Mesenchymal stem cell (in vitro differentiated cells and primary cell): ENCODE measurements around the gene BMERB1.

ENCODE experiments used
- DNase-seq: peaks from one replicate; pipeline ENCODE4 v3.0.0-alpha.2; 2013
- H2AFZ ChIP-seq: one replicate; pipeline ENCODE4 v1.6.1; 2013; ENCODE audit warnings: low read depth, mild to moderate bottlenecking, control low read depth, inconsistent platforms, low read length, moderate library complexity
- H2AK5ac ChIP-seq: 2 replicates; pipeline ENCODE4 v1.6.1; 2013; ENCODE audit warnings: low read length, moderate library complexity, mild to moderate bottlenecking, inconsistent platforms; ENCODE audit not compliant: severe bottlenecking
- H2BK120ac ChIP-seq: one replicate; pipeline ENCODE4 v1.6.1; 2013; ENCODE audit warnings: low read depth, mild to moderate bottlenecking, inconsistent platforms, low read length, moderate library complexity
- H2BK12ac ChIP-seq, 2 experiments: one replicate each; pipeline ENCODE4 v1.6.1; 2013; ENCODE audit warnings: inconsistent platforms in 2 of 2, low read length in 2 of 2, mild to moderate bottlenecking in 2 of 2, moderate library complexity in 2 of 2, control low read depth in 1 of 2
- H2BK15ac ChIP-seq: one replicate; pipeline ENCODE4 v1.6.1; 2013; ENCODE audit warnings: mild to moderate bottlenecking, low read depth, inconsistent platforms; ENCODE audit not compliant: poor library complexity, severe bottlenecking
- H2BK5ac ChIP-seq: 2 replicates; pipeline ENCODE4 v1.6.1; 2013; ENCODE audit warnings: low read depth, mild to moderate bottlenecking, low read length, control low read depth, inconsistent platforms; ENCODE audit not compliant: poor library complexity, severe bottlenecking
- H3K14ac ChIP-seq, 2 experiments: one replicate each; pipeline ENCODE4 v1.6.1; 2013; ENCODE audit warnings: inconsistent platforms in 2 of 2, low read length in 2 of 2, control low read depth in 1 of 2, mild to moderate bottlenecking in 1 of 2, moderate library complexity in 1 of 2
- H3K18ac ChIP-seq, 2 experiments: one replicate each; pipeline ENCODE4 v1.6.1; 2013; ENCODE audit warnings: inconsistent platforms in 2 of 2, low read length in 2 of 2, control low read depth in 1 of 2, low read depth in 1 of 2, mild to moderate bottlenecking in 1 of 2
- H3K23ac ChIP-seq, 2 experiments: one replicate each; pipeline ENCODE4 v1.6.1; 2013; ENCODE audit warnings: inconsistent platforms in 2 of 2, low read length in 2 of 2, mild to moderate bottlenecking in 2 of 2, moderate library complexity in 2 of 2, control low read depth in 1 of 2
- H3K27ac ChIP-seq: 2 replicates; pipeline ENCODE4 v1.5.1; 2013; ENCODE audit warnings: mild to moderate bottlenecking, moderate library complexity, low read length, control low read depth, inconsistent platforms; ENCODE audit not compliant: poor library complexity, severe bottlenecking
- H3K27me3 ChIP-seq, 2 experiments: 2 replicates each; pipeline versions ENCODE4 v1.6.1 to v1.7.0; 2013; ENCODE audit warnings: low read length in 2 of 2, mild to moderate bottlenecking in 2 of 2, moderate library complexity in 2 of 2, control low read depth in 1 of 2, inconsistent platforms in 1 of 2; ENCODE audit not compliant: control insufficient read depth in 1 of 2, insufficient read depth in 1 of 2
- H3K36me3 ChIP-seq, 2 experiments: 2 replicates each; pipeline versions ENCODE4 v1.6.1 to v1.7.0; 2013; ENCODE audit warnings: low read length in 2 of 2, control low read depth in 1 of 2, inconsistent platforms in 1 of 2, low read depth in 1 of 2, mild to moderate bottlenecking in 1 of 2; ENCODE audit not compliant: insufficient read depth in 2 of 2, control insufficient read depth in 1 of 2
- H3K4ac ChIP-seq, 2 experiments: one replicate each; pipeline ENCODE4 v1.6.1; 2013; ENCODE audit warnings: inconsistent platforms in 2 of 2, low read length in 2 of 2, mild to moderate bottlenecking in 2 of 2, moderate library complexity in 2 of 2, control low read depth in 1 of 2, low read depth in 1 of 2
- H3K4me1 ChIP-seq: 2 replicates; pipeline ENCODE4 v1.6.1; 2013; ENCODE audit warnings: low read depth, low read length, control low read depth; ENCODE audit not compliant: control insufficient read depth, insufficient read depth
- H3K4me2 ChIP-seq: 2 replicates; pipeline ENCODE4 v1.6.1; 2013; ENCODE audit warnings: low read length, mild to moderate bottlenecking, inconsistent platforms; ENCODE audit not compliant: poor library complexity, severe bottlenecking
- H3K4me3 ChIP-seq, 2 experiments: 2 replicates each; pipeline versions ENCODE4 v1.5.1 to v1.7.0; 2013; ENCODE audit warnings: low read length in 2 of 2, mild to moderate bottlenecking in 2 of 2, control low read depth in 1 of 2, low read depth in 1 of 2; ENCODE audit not compliant: insufficient read depth in 1 of 2
- H3K79me1 ChIP-seq: replicated peaks from 2 replicates; pipeline ENCODE4 v1.6.1; 2013; ENCODE audit warnings: mild to moderate bottlenecking, control low read depth, low read length, inconsistent platforms; ENCODE audit not compliant: poor library complexity, severe bottlenecking
- H3K9ac ChIP-seq: 2 replicates; pipeline ENCODE4 v1.7.0; 2013; ENCODE audit warnings: mild to moderate bottlenecking, low read length, moderate library complexity
- H3K9me3 ChIP-seq: 2 replicates; pipeline ENCODE4 v1.7.0; 2013; ENCODE audit warnings: mild to moderate bottlenecking, low read length; ENCODE audit not compliant: control insufficient read depth
- H4K8ac ChIP-seq: one replicate; pipeline ENCODE4 v1.6.1; 2013; ENCODE audit warnings: inconsistent platforms, mild to moderate bottlenecking, low read length, moderate library complexity
- H4K91ac ChIP-seq: one replicate; pipeline ENCODE4 v1.6.1; 2013; ENCODE audit warnings: mild to moderate bottlenecking, low read length, inconsistent platforms
- WGBS: methylation state at CpG from one replicate; pipeline ENCODE4 v1.1.7; 2013; ENCODE audit warnings: mixed read lengths; 5-methylcytosine and 5-hydroxymethylcytosine counted together

The BMERB1 gene

DNA sequence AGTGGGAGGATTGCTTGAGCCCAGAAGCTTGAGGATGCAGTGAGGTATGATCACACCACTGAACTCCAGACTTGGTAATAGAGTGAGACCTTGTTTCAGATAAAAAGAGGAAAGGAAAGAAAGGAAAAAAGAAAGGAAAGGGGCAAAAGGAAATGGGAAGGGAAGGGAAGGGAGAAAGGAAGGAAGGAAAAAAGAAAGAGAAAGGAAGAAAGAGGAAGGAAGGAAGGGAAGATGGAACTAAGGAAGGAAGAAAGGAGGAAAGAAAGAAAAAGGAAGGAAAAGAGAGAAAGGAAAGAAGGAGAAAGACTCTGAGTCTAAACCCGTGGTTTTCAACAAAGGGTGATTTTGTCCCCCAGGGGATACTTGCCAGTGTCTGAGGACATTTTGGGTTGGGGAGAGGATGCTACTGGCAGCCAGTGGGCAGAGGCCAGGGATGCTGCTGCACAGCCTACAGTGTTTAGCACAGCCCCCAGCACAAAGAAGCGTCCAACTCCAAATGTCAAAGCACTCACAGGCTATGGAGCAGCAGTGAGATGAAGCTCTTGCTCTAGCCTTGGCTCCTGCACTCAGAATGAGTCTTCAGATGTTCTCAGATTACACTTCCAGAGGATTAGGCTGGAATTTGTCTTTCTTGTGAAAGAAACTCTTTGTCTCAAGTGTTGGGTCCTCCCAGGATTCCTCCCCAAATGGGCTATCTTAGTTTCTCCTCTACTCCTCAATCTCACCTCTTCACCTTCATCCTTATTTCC lies 64.2 kb downstream of the BMERB1 start:
- Histone ChIP-seq H3K4me2 (no peak overlapping the region), H2BK120ac (no peak overlapping the region), H3K23ac (no peak overlapping the region), H3K4me3 (no peak overlapping the region), H4K91ac (no peak overlapping the region), H3K27ac (no peak overlapping the region), H3K9ac (no peak overlapping the region), H3K4ac (no peak overlapping the region), H3K9me3 (no peaks in the 10 kb centered on the region), H3K4me1 (peaks cover 5% of the 10 kb centered on the region), H3K14ac (no peak overlapping the region), H2AK5ac (no peak overlapping the region), H3K27me3 (no peaks in the 10 kb centered on the region), H3K18ac (peak overlapping the region in 1 of 2 experiments; percentile 18), H2BK5ac (no peak overlapping the region), H3K79me1 (peaks cover 18% of the 10 kb centered on the region), H2BK15ac (no peak overlapping the region), H2BK12ac (no peak overlapping the region), H3K36me3 (peaks cover 3 to 13% of the 10 kb centered on the region in 2 experiments), H2AFZ (no peak overlapping the region), H4K8ac (no peak overlapping the region)
- DNase-seq = peak; percentile 33
- 89% methylated on average over 2 of the region's 2 CpGs for WGBS

DNA sequence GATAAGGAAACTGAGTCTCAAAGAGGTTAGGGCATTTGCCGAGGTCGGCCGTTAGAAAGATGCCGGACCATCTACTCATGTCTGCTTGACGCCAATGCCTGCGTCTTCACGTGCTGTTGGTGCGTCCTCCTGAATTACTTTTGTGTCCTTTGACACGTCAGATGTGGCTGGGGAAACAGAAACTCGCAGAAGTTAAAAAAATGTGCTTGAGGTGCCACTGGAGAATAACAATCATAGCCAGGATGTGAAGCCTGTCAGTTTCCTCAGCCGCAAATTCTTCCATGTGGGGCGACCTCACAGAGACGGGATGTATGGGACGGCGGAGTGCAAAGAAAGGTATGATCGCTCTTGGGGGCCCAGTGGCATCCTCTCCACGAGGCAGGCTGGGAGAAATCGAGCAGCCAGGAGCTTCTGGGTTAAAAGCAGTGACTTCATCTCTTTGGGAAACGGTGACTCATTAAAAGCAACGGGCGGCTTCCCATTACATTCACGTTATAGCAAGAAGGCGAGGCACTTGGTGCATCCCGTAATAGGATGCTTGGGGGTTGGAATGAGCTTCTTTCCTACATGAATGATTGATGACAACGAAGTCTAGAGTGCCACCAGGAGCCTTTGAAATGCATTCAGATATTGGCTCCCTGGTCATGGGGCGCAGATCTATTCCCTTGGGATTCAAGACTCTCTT lies 67.8 kb downstream of the BMERB1 start:
- peaks cover 3 to 26% of the 10 kb centered on the region in 2 experiments for H3K36me3 ChIP-seq
- no peak overlapping the region for H3K23ac ChIP-seq
- peak overlapping the region; percentile 77 for H3K4me2 ChIP-seq
- H3K79me1 ChIP-seq = peaks cover 15% of the 10 kb centered on the region
- H2AFZ ChIP-seq = no peak overlapping the region
- H3K27me3 ChIP-seq = no peaks in the 10 kb centered on the region
- peaks cover 8% of the 10 kb centered on the region for H3K4me1 ChIP-seq
- no peak overlapping the region for H2BK120ac ChIP-seq
- no peak overlapping the region for H3K4me3 ChIP-seq
- H3K14ac ChIP-seq = no peak overlapping the region
- H3K4ac ChIP-seq = peak overlapping the region in 1 of 2 experiments; percentile 73
- peak; percentile 97 for DNase-seq
- H3K18ac ChIP-seq = peak overlapping the region in 1 of 2 experiments; percentile 85
- no peak overlapping the region for H2BK15ac ChIP-seq
- no peak overlapping the region for H4K8ac ChIP-seq
- H2BK12ac ChIP-seq = peak overlapping the region; percentile 51 to 69
- H3K9ac ChIP-seq = peak overlapping the region; percentile 70
- no peak overlapping the region for H4K91ac ChIP-seq
- 29% methylated on average over 26 of the region's 26 CpGs for WGBS
- H3K9me3 ChIP-seq = no peaks in the 10 kb centered on the region
- H2BK5ac ChIP-seq = no peak overlapping the region
- H3K27ac ChIP-seq = peak overlapping the region; percentile 82
- H2AK5ac ChIP-seq = peak overlapping the region; percentile 34

DNA sequence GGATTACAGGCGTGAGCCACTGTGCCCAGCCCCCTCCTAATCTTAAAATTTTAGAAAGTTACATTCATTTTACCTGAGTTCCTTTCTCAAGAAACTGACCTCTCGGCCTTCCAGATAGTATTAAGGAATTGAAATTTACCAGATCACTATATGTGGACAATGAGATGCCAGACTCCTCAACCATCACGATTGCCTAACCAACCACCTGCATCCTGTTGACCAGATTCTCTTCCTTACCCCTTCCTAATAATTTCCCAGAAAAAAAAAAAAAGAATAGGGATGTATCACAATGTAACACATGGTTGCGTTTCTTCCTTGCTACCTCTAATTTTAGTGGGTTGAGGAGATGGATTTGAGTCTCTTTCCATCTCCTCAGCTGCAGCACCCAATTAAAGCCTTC lies 72.1 kb downstream of the BMERB1 start:
- Histone ChIP-seq H3K27me3 (no peaks in the 10 kb centered on the region), H2BK120ac (no peak overlapping the region), H3K4me3 (no peak overlapping the region), H3K4me1 (peaks cover 24% of the 10 kb centered on the region), H3K14ac (no peak overlapping the region), H3K79me1 (peaks cover 6% of the 10 kb centered on the region), H2AK5ac (no peak overlapping the region), H2AFZ (no peak overlapping the region), H3K27ac (no peak overlapping the region), H3K4me2 (no peak overlapping the region), H3K23ac (no peak overlapping the region), H3K4ac (no peak overlapping the region), H3K18ac (peak overlapping the region in 1 of 2 experiments; percentile 69), H3K36me3 (peaks cover 0 to 40% of the 10 kb centered on the region in 2 experiments), H4K8ac (no peak overlapping the region), H4K91ac (no peak overlapping the region), H2BK15ac (no peak overlapping the region), H2BK5ac (no peak overlapping the region), H3K9me3 (no peaks in the 10 kb centered on the region), H3K9ac (no peak overlapping the region), H2BK12ac (no peak overlapping the region)
- DNase-seq = no peak
- WGBS = 100% methylated on average over 2 of the region's 4 CpGs

GRCh38 chr16:15507301-15507958 lies 73.0 kb downstream of the BMERB1 start:
- Histone ChIP-seq H3K36me3 (peaks cover 0 to 47% of the 10 kb centered on the region in 2 experiments), H3K4ac (no peak overlapping the region), H3K9me3 (no peaks in the 10 kb centered on the region), H3K27ac (peak overlapping the region; percentile 28), H4K8ac (peak overlapping the region; percentile 57), H3K27me3 (no peaks in the 10 kb centered on the region), H2BK5ac (no peak overlapping the region), H3K23ac (peak overlapping the region in 1 of 2 experiments; percentile 18), H2AK5ac (no peak overlapping the region), H3K14ac (peak overlapping the region in 1 of 2 experiments; percentile 53), H3K9ac (peak overlapping the region; percentile 55), H3K18ac (peak overlapping the region in 1 of 2 experiments; percentile 69), H3K79me1 (peaks cover 11% of the 10 kb centered on the region), H2AFZ (no peak overlapping the region), H3K4me1 (peaks cover 22% of the 10 kb centered on the region), H3K4me2 (peak overlapping the region; percentile 29), H4K91ac (no peak overlapping the region), H2BK12ac (no peak overlapping the region), H3K4me3 (peak overlapping the region in 1 of 2 experiments; percentile 42), H2BK15ac (no peak overlapping the region), H2BK120ac (no peak overlapping the region)
- DNase-seq = peak; percentile 82
- 41% methylated on average over 7 of the region's 8 CpGs for WGBS
